K562 treated with DMSO at 1 percent for 12 hours (cell line): Measurements from ENCODE around the gene ADCK2. TPM values are rescaled to one million over a fixed set of nuclear protein-coding genes. Genes with fewer than 3 reads are reported as not detected.

Experiments
- total RNA-seq: library from RNA; unstranded; fragments of 300-600 nt; gene quantifications from 2 replicates; pipeline ENCODE4 v1.2.3, GENCODE V29; 2022; ENCODE audit not compliant: insufficient read depth

ADCK2 gene, protein sequence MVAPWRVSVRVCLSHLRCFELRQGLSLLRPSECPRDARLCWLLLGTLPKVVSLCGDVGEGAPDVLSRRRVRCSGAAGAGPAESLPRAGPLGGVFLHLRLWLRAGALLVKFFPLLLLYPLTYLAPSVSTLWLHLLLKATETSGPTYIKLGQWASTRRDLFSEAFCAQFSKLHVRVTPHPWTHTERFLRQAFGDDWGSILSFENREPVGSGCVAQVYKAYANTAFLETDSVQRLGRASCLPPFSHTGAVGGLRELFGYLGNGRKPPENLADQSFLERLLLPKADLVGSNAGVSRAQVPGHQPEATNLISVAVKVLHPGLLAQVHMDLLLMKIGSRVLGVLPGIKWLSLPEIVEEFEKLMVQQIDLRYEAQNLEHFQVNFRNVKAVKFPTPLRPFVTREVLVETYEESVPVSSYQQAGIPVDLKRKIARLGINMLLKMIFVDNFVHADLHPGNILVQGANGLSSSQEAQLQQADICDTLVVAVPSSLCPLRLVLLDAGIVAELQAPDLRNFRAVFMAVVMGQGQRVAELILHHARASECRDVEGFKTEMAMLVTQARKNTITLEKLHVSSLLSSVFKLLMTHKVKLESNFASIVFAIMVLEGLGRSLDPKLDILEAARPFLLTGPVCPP
- 29.9 and 31.8 TPM in 2 replicates for total RNA-seq

DNA sequence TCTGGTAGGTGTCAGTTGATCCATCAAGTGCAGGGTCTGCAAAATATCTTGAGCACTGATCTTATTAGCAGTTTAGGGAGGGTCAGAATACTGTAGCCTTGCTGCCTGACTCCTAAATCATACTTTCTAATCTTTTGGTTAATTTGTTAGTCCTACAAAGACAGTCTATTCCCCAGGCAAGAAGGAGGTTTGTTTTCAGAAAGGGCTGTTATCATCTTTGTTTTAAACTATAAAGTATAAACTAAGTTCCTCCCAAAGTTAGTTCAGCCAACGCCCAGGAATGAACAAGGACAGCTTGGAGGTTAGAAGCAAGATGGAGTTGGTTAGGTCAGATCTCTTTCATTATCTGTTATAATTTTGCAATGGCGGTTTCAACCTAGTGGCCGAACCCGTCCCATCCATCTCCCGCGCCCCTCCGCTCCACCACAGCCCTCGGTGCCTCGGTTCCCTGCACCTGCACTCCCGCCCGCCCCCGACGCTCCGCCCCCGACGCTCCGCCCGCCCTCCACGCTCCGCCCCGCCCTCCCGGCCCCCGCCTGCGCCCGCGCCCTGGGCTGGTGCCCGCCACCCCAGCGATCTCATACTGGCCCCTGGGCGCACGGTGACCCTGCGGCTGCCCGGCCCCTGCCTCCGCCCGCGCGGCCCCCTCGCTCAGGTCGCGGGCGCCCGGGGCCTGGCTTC is at the start of gene ADCK2:
ADCK2 (plus strand) TSS at position 564 of the 681 bp plus-strand sequence. CDS start 386 bp downstream, outside the sequence.

DNA sequence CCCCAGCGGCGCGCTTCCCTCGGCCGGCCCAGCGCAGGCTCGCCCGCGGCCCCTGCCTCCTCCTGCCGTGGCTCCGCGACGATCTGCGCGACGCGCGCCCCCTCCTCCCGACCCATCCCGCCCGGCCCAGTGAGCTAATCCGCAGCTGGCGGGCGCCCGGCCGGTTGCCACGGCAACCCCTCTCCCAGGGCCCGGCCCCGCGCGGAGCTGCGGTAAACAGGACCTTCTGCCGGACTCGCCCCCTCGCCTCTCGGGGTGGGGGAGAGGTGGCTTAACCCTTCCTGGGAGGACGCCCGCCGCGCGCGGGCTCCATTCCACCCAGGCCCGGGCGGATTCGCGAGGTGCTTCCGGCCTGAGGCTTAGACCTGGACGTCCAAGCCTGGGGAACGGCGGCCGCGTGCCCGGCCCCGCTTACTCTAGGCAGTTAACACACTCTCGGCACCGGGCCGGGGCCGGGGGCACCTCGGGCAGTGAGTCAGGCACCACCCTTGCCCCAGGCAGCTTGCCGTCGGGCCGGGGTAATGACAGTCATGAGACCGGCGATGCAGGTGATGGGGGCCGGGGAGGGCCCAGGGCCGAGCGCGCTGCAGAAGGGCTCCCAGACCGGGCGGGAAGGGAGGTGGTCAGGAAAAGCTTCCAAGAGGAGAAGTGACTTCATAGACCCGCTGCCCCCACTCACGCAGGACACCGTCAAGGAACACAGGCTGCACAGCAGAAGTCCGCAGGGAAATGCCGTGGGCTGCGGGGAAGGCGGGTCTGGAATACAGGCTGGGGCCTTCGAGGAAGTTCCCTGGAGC is 31.8 kb upstream of the ADCK2 start, which contains the start of gene DENND2A:
DENND2A (minus strand) TSS at position 87 of the 797 bp plus-strand sequence. CDS start 38,416 bp downstream, outside the sequence.

DNA sequence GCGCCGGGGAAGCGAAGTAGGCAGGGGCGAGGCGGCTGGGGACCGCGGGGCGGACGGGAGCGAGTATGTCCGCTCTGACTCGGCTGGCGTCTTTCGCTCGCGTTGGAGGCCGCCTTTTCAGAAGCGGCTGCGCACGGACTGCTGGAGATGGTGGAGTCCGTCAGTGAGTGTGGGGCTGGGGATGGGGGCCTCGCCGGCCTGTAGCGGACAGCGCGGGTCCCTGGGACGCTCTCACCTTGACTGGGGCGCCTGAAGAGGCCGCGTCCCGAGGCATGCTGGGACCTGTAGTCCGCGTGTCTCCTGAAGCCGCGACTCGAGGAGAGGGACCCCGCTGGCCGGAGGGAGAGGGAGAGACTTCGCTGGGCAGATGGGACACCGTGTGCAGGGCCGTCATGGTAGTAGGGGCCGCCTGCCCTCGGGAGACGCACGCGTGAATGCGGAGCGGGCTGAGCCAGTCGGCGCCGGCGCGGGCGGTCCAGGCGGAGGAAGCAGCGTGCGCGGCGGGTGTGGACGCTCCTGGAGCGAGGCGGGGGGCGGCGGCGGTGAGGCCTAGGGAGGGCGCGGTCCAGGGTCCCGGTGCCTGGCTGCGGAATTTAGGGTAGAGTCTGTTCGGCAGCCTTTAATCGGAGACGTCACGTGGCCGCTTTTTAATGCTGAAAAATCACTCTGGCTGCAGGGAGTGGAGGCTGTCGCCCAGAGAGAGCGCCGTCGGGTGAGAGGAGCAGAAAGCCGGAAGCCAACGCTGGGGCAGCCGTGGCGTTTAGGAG is 24.1 kb downstream of the ADCK2 start, which contains the start of gene NDUFB2:
NDUFB2 (plus strand) TSS at position 29 of the 767 bp plus-strand sequence; CDS start at position 66, 37 bp downstream.

Other genes starting within 250 kb of the ADCK2 start
- 66.9 and 123 TPM in 2 replicates for gene MKRN1, start 193.4 kb upstream of the ADCK2 start, total RNA-seq
- gene DENND2A, start 32.1 kb upstream of the ADCK2 start, total RNA-seq = not detected in 2 replicates
- 265 and 475 TPM in 2 replicates for gene NDUFB2, start 23.8 kb downstream of the ADCK2 start, total RNA-seq